RKO (cell line): ENCODE data around the gene MPHOSPH6.
"Not testable (repeated sequence)": the region's sequence is repeated elsewhere in the genome, so short reads cannot be mapped to it uniquely, and the experiment has no call there.

Source experiments
- DNase-seq: peaks from one replicate; pipeline ENCODE4 v3.0.0-alpha.2; 2016; ENCODE audit warnings: low spot score

Gene MPHOSPH6

GRCh38 chr16:82175627-82176026, 5.6 kb upstream of the MPHOSPH6 start:
- DNase-seq: no peak

- DNase-seq: no peak
Observed at GRCh38 chr16:82167670-82168069, 2.4 kb downstream of the MPHOSPH6 start.

- DNase-seq: no peak
Observed at GRCh38 chr16:82160226-82160625, 9.8 kb downstream of the MPHOSPH6 start.

GRCh38 chr16:82157836-82158235, 12.2 kb downstream of the MPHOSPH6 start:
- DNase-seq: no peak

- no peak for DNase-seq
Observed at GRCh38 chr16:82157534-82157812, 12.6 kb downstream of the MPHOSPH6 start.

- no peak for DNase-seq
Observed at GRCh38 chr16:82156761-82157533, 13.1 kb downstream of the MPHOSPH6 start.

GRCh38 chr16:82152641-82153112, 17.3 kb downstream of the MPHOSPH6 start:
- DNase-seq: no peak

- no peak for DNase-seq
Observed at GRCh38 chr16:82152196-82152595, 17.8 kb downstream of the MPHOSPH6 start.

- DNase-seq: no peak
Observed at GRCh38 chr16:82150549-82150948, 19.5 kb downstream of the MPHOSPH6 start.

GRCh38 chr16:82149536-82149935, 20.5 kb downstream of the MPHOSPH6 start:
- DNase-seq: no peak

- no peak for DNase-seq
Observed at GRCh38 chr16:82147546-82147945, 22.5 kb downstream of the MPHOSPH6 start.

- DNase-seq: no peak
Observed at GRCh38 chr16:82146957-82147356, 23.1 kb downstream of the MPHOSPH6 start.

GRCh38 chr16:82146556-82146955, 23.5 kb downstream of the MPHOSPH6 start:
- no peak for DNase-seq

- not testable (repeated sequence) for DNase-seq
Observed at GRCh38 chr16:82139286-82139571, 30.8 kb downstream of the MPHOSPH6 start.

- DNase-seq: no peak
Observed at GRCh38 chr16:82138478-82139285, 31.3 kb downstream of the MPHOSPH6 start.

- DNase-seq: no peak
Observed at GRCh38 chr16:82137822-82138167, 32.2 kb downstream of the MPHOSPH6 start.

GRCh38 chr16:82136956-82137821, 32.8 kb downstream of the MPHOSPH6 start:
- DNase-seq: no peak

GRCh38 chr16:82135844-82136243, 34.2 kb downstream of the MPHOSPH6 start:
- DNase-seq: no peak

GRCh38 chr16:82134846-82135245, 35.2 kb downstream of the MPHOSPH6 start:
- DNase-seq: no peak

- DNase-seq: no peak
Observed at GRCh38 chr16:82133798-82134197, 36.2 kb downstream of the MPHOSPH6 start.

- no peak for DNase-seq
Observed at GRCh38 chr16:82129881-82130280, 40.1 kb downstream of the MPHOSPH6 start.

- no peak for DNase-seq
Observed at GRCh38 chr16:82124651-82125050, 45.4 kb downstream of the MPHOSPH6 start.

- no peak for DNase-seq
Observed at GRCh38 chr16:82119405-82119804, 50.6 kb downstream of the MPHOSPH6 start.
